Astrocyte (in vitro differentiated cells and primary cell): Measurements from ENCODE around the gene PKNOX2.

Experiments used
- EZH2 ChIP-seq: IDR thresholded peaks from 2 replicates; pipeline ENCODE4 v1.6.1; 2012; ENCODE audit warnings: mild to moderate bottlenecking, low read length, inconsistent platforms; ENCODE audit not compliant: insufficient read depth
- TF ChIP-seq, protein P1 (sequence below): IDR thresholded peaks from 2 replicates; pipeline ENCODE4 v1.5.1; 2011; ENCODE audit warnings: low read depth, mild to moderate bottlenecking, inconsistent platforms, low read length, moderate library complexity; ENCODE audit not compliant: insufficient read depth

DNA sequence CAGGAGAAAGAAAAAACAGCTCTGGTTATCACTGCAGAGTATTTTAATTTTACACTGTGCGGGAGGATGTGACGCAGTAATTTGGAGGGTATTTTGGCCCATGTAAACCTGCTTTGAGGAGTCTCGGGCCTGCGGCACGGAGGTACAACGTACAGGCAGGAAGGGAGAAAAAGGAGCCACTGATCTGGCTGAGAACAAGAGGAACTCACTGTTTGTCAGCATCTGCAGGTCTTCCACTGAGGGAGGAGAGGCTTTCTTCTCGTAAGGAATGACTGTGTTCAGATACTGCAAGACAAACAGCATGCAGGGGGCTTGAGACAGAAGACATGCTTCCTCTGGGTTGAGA, 287.5 kb downstream of the PKNOX2 start:
- TF ChIP-seq, protein P1, sequence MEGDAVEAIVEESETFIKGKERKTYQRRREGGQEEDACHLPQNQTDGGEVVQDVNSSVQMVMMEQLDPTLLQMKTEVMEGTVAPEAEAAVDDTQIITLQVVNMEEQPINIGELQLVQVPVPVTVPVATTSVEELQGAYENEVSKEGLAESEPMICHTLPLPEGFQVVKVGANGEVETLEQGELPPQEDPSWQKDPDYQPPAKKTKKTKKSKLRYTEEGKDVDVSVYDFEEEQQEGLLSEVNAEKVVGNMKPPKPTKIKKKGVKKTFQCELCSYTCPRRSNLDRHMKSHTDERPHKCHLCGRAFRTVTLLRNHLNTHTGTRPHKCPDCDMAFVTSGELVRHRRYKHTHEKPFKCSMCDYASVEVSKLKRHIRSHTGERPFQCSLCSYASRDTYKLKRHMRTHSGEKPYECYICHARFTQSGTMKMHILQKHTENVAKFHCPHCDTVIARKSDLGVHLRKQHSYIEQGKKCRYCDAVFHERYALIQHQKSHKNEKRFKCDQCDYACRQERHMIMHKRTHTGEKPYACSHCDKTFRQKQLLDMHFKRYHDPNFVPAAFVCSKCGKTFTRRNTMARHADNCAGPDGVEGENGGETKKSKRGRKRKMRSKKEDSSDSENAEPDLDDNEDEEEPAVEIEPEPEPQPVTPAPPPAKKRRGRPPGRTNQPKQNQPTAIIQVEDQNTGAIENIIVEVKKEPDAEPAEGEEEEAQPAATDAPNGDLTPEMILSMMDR, result no peak
- TF ChIP-seq EZH2, result no peak
